GM03348 (cell line): Measurements from ENCODE around the gene EXOC4.

Source experiments
- DNase-seq: peaks from one replicate; pipeline ENCODE4 v3.0.0; 2012; ENCODE audit warnings: low spot score

The EXOC4 gene

GRCh38 chr7:133428876-133429275 is 176.0 kb downstream of the EXOC4 start:
- no peak for DNase-seq

GRCh38 chr7:133429371-133429770 is 176.5 kb downstream of the EXOC4 start:
- DNase-seq, result no peak

DNA sequence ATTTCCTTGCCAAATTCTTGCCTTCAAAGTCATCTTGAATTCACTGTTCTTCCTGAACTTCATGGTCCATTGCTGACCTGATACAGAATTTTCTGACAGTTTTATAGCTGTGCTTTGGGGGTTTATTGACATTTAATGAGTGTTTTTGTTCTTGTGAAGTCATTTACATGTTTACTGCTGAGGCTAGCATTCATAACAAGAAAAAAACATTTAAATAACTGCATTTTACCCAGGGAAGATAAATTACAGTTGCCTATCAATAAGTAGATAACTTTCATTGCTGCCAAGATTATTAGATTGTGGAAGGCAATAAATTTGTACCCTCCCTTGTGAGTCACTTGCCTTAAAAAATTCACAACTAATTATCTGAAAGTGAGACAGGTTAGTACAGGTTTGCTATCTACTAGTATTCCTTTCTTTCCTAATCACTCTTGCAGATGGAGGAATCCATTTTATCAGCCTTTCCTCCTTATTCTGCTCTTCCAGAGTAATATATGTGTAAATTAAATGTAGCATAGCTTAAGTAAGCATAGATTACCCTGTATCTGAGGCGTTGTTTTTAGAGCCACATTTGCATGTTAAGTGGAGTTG is 178.4 kb downstream of the EXOC4 start:
- no peak for DNase-seq

DNA sequence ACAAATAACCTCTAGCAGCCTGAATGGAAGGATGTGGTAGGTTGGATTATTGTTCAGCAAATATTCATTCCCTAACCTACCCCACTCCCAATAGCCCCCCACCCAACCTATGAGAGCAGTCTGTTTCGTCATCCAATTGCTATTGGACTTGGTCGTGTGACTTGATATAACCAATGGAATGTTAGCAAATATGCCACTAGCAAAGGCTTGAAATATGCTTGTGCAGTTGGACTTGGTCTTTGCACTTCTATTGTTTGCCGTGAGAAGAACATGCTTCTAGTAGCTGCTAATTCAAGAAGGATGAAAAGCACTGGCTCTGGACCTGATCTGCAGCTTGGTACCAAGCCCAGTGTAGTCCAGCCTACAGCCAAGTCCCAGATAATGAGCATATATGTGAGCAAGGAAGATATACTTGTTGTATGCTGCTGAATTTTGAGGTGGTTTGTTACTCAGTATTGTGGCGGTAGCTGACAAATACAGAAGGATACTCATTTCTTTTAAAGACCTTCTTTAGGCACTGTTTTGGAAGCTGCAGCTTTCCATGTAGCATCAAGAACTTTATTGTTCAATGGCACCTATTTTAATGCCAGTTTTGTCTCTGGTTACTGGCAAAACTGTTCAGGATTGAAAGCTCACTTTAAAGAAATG is 180.4 kb downstream of the EXOC4 start:
- DNase-seq, result no peak

DNA sequence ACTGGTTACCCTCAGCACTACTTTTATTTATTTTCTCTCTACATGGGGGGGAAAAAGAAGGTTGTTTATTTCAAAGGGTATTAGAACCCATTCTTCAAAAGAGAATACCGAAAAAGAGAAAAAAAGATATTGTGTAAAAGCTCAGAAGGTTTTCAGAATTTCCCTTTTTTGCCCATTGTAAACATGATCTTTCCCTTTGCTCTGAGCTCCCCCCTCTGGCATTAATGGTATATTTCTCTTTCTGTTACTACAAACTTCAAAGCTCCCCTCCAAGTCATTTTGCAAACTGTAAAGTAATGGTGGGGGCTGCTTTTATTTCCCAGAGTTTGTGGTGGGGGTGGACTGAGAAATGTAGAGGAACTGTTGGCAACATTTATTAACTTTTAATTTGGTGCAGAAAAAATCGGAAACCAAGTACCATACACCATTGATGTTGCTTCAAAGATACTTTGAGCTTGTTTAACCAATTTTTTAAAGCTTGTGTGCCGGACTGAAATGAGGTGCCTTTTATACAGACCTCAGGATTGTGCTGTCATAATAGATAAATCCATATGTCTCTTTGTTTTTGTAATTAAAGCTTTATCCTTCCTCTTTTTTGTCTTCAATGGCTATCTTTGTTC is 181.5 kb downstream of the EXOC4 start:
- peak; percentile 58 for DNase-seq

- DNase-seq, result peak; percentile 62
These were observed 183.1 kb downstream of the EXOC4 start for GRCh38 chr7:133436014-133436428.

DNA sequence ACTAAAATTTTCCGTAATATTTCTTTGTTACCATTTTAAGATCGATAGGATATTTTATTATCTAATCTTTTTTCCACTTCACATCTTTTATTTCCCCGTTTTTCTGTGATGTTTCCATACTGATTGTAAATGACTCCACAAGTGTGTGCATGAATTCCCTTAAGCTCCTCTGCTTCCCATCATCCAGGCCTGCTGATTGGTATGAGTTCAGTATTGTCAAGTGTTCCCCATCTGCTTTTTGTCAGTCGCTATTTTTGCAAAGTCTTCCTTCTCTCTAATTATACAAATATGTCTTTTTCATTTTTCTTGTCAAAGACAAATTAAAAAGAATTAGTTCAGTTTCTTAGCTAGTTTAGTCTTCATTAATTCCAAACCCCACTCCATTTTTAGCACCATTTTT is 184.7 kb downstream of the EXOC4 start:
- DNase-seq, result no peak

DNA sequence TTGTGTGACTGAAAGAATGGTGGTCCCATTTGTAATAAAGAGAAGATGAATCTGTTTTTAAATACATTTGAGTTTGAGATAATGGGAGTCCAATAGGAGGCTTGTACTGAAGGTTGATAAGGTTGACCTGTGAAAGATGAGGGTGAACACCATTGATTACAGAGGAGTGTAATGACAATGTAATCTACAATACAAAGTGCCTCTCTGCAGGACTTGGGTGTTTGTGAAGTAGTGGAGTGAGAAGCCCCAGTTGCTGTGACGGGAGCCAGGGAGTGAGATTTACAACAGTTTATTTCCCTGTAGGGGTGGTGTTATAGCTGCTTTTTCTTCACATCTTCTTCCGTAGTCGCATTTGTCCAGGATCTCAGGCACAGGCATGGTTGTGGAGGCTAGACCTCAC is 189.9 kb downstream of the EXOC4 start:
- DNase-seq, result no peak

DNA sequence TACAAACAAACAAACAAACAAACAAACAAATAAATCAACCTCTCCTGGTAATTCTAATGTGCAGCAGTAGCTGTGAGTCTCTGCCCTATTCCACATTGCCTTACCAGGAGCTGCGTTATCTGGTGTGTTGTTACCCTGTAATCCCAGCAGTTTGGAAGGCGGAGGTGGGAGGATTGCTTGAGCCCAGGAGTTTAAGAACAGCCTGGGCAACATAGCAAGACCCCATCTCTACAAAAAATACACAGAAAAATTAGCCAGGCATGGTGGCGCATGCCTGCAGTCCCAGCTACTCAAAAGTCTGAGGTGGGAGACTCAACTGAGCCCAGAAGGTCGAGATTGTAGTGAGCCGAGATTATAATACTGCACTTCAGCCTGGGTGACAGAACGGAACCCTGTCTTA is 192.7 kb downstream of the EXOC4 start:
- no peak for DNase-seq

DNA sequence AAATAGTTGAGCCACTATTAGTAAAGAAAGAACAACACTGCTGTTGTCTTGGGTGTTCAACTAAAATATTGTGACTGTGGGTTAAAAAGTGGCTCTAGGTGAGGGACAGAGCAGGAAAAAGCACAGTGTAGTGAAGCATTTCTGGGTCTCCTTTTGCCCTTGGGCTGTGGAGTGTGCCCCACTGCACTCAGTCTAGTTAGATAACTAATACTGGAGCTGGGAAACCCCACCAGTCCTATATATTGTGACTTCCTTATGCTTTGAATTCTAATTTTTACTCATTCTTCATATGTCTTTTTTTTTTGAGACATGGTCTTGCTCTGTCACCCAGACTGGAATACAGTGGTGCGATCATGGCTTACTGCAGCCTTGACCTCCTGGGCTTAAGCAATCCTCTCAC is 195.1 kb downstream of the EXOC4 start:
- DNase-seq, result no peak

- DNase-seq, result no peak
These were observed 199.7 kb downstream of the EXOC4 start for GRCh38 chr7:133452577-133452976.

DNA sequence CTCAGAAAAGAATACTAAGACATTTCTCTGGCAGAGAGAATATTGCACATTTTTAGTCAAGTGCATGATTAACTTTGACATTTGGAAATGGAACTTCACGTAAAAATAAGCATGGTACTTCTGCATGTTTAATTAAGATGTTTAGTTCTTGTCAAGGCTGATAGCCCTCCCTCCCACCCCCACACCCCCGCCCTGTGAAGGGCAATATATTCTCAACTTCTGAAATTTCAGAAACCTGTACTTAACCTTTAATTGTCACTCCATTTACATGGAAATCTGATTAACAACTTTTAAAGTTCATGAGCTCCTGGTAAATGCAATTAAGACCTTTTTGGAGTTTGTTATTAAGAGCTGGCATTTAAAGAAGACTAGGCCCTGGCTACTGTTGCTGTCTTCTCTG is 205.8 kb downstream of the EXOC4 start:
- DNase-seq, result no peak

DNA sequence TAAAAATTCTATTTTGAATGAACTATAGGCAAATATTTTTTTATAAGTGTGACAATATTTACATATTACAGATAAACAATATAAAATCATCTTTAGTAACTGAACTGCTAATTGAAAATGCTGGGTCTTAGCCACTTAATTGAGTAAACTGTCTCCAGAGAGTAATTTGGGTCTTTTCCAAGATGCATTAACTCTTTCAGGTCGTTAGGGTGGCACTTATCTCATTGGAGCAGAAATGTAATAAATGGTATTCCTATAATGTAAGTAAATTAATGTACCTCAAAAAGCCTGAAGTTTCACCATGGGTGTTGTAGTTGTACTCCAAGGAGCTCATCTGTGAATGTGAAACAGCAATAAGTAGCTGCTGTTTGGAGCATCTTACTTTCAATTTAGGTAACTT is 208.5 kb downstream of the EXOC4 start:
- no peak for DNase-seq

DNA sequence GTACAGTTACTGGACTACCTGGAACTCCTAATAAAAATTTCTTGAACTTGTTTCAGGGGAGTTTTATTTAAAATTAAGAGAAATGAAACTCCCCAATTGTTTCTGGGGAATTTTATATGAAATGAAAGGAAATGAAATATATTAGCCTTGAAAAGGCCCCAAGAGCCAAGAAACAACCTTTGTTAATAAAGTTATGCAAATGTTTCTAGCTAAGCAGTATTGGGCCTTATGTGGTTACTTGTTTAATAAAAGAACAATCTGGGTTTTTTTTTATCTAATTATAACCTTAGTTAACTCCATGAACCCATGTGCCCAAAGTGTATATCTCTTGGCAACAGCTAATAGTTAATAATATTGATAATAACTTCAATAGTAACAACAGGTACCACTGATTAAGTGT is 222.8 kb downstream of the EXOC4 start:
- no peak for DNase-seq

- DNase-seq, result no peak
These were observed 224.9 kb downstream of the EXOC4 start for GRCh38 chr7:133477791-133478190.

DNA sequence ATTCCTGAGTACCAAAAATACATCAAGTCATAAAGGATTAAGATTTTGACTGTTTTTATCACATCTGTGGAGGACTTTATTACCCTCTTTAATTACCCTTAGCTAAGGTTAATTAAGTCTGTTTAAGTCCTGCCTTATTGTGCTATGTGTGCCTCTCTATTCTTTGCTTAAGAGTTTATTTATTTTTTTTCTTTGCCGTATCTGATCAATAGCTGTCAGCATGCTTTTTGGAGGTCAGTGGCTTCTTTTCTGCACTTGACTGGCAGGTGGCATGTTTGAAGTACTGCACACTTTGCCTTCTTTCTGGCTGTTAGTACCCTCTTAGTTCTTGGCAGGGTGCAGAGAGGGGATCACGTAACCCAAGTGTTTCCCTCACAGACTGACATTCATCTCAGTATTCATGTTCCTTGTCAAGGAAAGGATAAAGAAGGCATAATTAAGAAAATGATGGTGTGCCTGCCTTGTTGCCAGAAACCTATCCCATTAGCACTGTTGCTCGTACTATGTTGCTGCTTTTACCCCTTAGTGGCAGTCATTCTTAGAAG is 225.8 kb downstream of the EXOC4 start:
- no peak for DNase-seq

DNA sequence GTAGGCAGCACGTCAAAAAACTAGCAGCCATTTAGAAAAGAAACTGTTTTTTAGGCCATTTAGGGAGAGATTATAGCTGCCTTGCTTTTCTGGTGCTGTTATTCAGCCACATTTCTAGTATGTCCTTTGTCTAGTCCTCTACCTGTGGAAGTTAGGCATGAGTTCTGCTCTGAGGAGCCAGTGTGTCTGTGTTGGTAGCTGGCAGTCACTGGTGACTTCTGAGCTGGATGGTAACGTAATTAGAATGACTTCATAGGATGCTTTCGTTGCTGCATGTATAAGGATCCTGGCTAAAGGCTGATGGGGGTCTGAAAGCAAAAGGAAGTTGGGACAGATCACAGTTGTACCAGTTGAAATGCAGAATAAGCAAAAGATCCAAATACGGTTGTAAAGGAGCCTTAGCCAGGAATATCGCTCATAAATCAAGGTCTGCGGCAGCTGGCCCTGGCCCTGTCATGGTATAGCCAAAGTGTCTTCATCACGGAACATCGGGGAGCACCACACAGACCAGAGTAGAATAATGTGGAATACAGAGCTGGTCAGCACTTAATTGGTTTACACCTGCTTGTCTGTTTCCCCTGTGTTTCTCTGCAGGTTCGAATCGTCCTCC is 226.7 kb downstream of the EXOC4 start:
- no peak for DNase-seq

- no peak for DNase-seq
These were observed 228.0 kb downstream of the EXOC4 start for GRCh38 chr7:133480868-133481267.

- DNase-seq, result peak; percentile 55
These were observed 228.8 kb downstream of the EXOC4 start for GRCh38 chr7:133481676-133482075.

- DNase-seq, result no peak
These were observed 229.7 kb downstream of the EXOC4 start for GRCh38 chr7:133482599-133482998.

DNA sequence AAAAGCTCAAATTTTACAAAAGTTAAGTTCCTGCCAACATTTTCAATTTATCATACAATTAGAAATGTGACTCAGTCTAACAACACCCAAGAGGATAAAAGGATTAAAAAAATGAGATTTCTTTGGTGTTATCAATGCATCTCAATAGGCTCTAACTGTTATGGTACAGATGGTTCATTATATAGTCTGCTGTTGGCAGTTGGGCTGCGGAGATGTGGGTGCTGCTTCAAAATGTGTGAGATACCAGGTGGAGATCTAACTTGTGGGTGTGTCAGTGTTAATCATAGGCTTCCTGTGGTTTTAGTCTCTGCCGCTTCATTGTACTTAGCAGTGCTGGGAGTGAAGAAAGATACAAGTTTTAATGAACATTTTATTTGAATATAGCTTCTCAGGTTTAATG is 231.2 kb downstream of the EXOC4 start:
- DNase-seq, result no peak

GRCh38 chr7:133489906-133490305 is 237.0 kb downstream of the EXOC4 start:
- DNase-seq, result no peak

DNA sequence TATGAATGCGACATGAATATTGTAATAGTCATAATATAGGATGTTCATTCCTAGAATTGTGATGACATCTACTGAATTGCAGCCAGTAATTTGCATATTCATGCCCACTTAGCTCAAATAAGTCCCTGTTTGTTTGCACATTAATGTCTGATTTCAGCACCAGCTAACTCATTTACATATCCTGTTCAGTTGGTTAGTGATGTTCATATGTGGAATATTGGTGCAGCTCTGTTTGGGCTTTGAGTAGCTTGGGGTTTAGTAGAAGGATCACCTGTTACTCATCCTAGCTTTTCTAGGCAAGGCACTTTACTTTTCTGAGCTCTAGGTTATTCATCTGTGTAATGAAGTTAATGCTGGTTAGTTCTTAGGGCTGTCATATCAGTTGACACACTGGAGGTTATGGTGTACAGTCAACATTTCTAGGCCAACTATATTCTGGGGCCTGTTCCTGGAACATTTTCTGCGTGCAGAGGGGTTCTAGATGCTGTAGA is 238.4 kb downstream of the EXOC4 start:
- DNase-seq, result no peak
